Mammary epithelial cell (primary cell): ENCODE data around the gene CEP97.

Source experiments
- CTCF ChIP-seq, 2 donors: IDR thresholded peaks in 1 of 2; conservative IDR thresholded peaks in 1 of 2; 2 replicates each; pipeline ENCODE4 v1.5.1; 2011 to 2012; ENCODE audit warnings: inconsistent platforms in 2 of 2, low read length in 2 of 2, mild to moderate bottlenecking in 2 of 2, control low read depth in 1 of 2, low read depth in 1 of 2; ENCODE audit not compliant: insufficient read depth in 1 of 2; ENCODE audit errors: extremely low read depth in 1 of 2
- EZH2 ChIP-seq: IDR thresholded peaks from 2 replicates; pipeline ENCODE4 v1.6.1; 2012; ENCODE audit warnings: low read length, inconsistent platforms, borderline replicate concordance

GRCh38 chr3:101720851-101721840 is 3.3 kb upstream of the CEP97 start:
- TF ChIP-seq CTCF (conservative IDR thresholded peaks at IDR 0.05 in 1 of 2, IDR thresholded peaks at IDR 0.05 in 1 of 2; ENCODE audit: extremely low read depth in 1 of 2, insufficient read depth in 1 of 2, low read depth in 1 of 2, low read length in 2 of 2) (no peak), EZH2 (no peak)
